IMR-90 (cell line): ENCODE data around the gene ZNF705A. TPM values are rescaled to one million over a fixed set of nuclear protein-coding genes. Genes with fewer than 3 reads are reported as not detected.
"Not testable (repeated sequence)": the region's sequence is repeated elsewhere in the genome, so short reads cannot be mapped to it uniquely, and the experiment has no call there.

Source experiments
- ATAC-seq: fragments of 200-7000 bp; cut with Tn5 transposase; 2 replicates; pipeline ENCODE4 v1.9.1; 2020; ENCODE audit warnings: low read depth, mild to moderate bottlenecking, moderate library complexity
- BruUV-seq: library from RNA; stranded (reverse); fragments of 400-500 nt; replicated peaks from 2 replicates; lab custom pipeline; 2021; lab: Mats Ljungman, UMichigan
- CTCF ChIA-PET: fragments of 300-600 bp; formaldehyde crosslinking; extraction: SDS; loops from one replicate; lab custom pipeline; 2021; ENCODE audit warnings: antibody characterized with exemption; lab: Yijun Ruan, JAX
- POLR2A ChIA-PET: fragments of 300-600 bp; sonication (Branson Sonifier 250); formaldehyde crosslinking; loops from one replicate; lab custom pipeline; 2022; ENCODE audit warnings: antibody characterized with exemption; ENCODE audit not compliant: unreplicated experiment; lab: Charles Lee
- DNase-seq: peaks from one replicate; pipeline ENCODE4 v3.0.0; 2013
- H2AFZ ChIP-seq: replicated peaks from 2 replicates; pipeline ENCODE3; 2013; ENCODE audit warnings: low read length, mild to moderate bottlenecking; ENCODE audit not compliant: poor library complexity
- H2AK5ac ChIP-seq: 2 replicates; pipeline ENCODE4 v1.6.1; 2013; ENCODE audit warnings: low read depth, low read length, inconsistent platforms
- H2AK9ac ChIP-seq: replicated peaks from 2 replicates; pipeline ENCODE3; 2013; ENCODE audit warnings: mild to moderate bottlenecking, low read depth, low read length, moderate library complexity; ENCODE audit not compliant: poor library complexity
- H2BK120ac ChIP-seq: 2 replicates; pipeline ENCODE4 v1.6.1; 2013; ENCODE audit warnings: low read depth, low read length, inconsistent platforms
- H2BK15ac ChIP-seq: 3 replicates; pipeline ENCODE4 v1.6.1; 2013; ENCODE audit warnings: low read depth, low read length, inconsistent platforms
- H2BK20ac ChIP-seq: 2 replicates; pipeline ENCODE4 v1.6.1; 2013; ENCODE audit warnings: low read depth, mild to moderate bottlenecking, inconsistent platforms, low read length, moderate library complexity
- H2BK5ac ChIP-seq: 2 replicates; pipeline ENCODE4 v1.6.1; 2013; ENCODE audit warnings: mild to moderate bottlenecking, low read depth, low read length, inconsistent platforms; ENCODE audit not compliant: poor library complexity, severe bottlenecking
- H3K14ac ChIP-seq: replicated peaks from 2 replicates; pipeline ENCODE4 v1.6.1; 2013; ENCODE audit warnings: low read depth, low read length, inconsistent platforms
- H3K18ac ChIP-seq: 2 replicates; pipeline ENCODE4 v1.6.1; 2013; ENCODE audit warnings: low read depth, low read length, control low read depth
- H3K23ac ChIP-seq: 2 replicates; pipeline ENCODE4 v1.6.1; 2013; ENCODE audit warnings: low read depth, low read length, inconsistent platforms
- H3K27ac ChIP-seq: 2 replicates; pipeline ENCODE4 v1.5.1; 2013; ENCODE audit warnings: mild to moderate bottlenecking, control low read depth, low read length; ENCODE audit not compliant: insufficient read depth
- H3K27me3 ChIP-seq: 2 replicates; pipeline ENCODE4 v1.6.1; 2013; ENCODE audit warnings: low read length; ENCODE audit not compliant: control insufficient read depth, insufficient read depth
- H3K36me3 ChIP-seq: 2 replicates; pipeline ENCODE4 v1.6.1; 2013; ENCODE audit warnings: low read length, mixed read lengths; ENCODE audit not compliant: control insufficient read depth, insufficient read depth
- H3K4ac ChIP-seq: 2 replicates; pipeline ENCODE4 v1.6.1; 2013; ENCODE audit warnings: low read depth, low read length, inconsistent platforms
- H3K4me1 ChIP-seq: 2 replicates; pipeline ENCODE4 v1.6.1; 2013; ENCODE audit warnings: low read length, mixed read lengths; ENCODE audit not compliant: control insufficient read depth, insufficient read depth
- H3K4me2 ChIP-seq: 2 replicates; pipeline ENCODE4 v1.6.1; 2013; ENCODE audit warnings: low read depth, mild to moderate bottlenecking, control low read depth, low read length, moderate library complexity
- H3K4me3 ChIP-seq: 2 replicates; pipeline ENCODE4 v1.5.1; 2013; ENCODE audit warnings: low read depth, mild to moderate bottlenecking, control low read depth, low read length, moderate library complexity; ENCODE audit not compliant: insufficient read depth
- H3K56ac ChIP-seq: 2 replicates; pipeline ENCODE4 v1.6.1; 2013; ENCODE audit warnings: low read length, inconsistent platforms; ENCODE audit not compliant: insufficient read depth; ENCODE audit errors: extremely low read depth
- H3K79me1 ChIP-seq, 2 experiments: 2 replicates each; pipeline ENCODE4 v1.6.1; 2013; ENCODE audit warnings: low read length in 2 of 2, inconsistent platforms in 1 of 2, low read depth in 1 of 2
- H3K9ac ChIP-seq: 2 replicates; pipeline ENCODE4 v1.6.1; 2013; ENCODE audit warnings: low read depth, low read length, control low read depth
- H3K9me1 ChIP-seq: 2 replicates; pipeline ENCODE4 v1.6.1; 2013; ENCODE audit warnings: low read length, inconsistent platforms; ENCODE audit not compliant: insufficient read depth
- H3K9me3 ChIP-seq: 2 replicates; pipeline ENCODE4 v1.6.1; 2013; ENCODE audit warnings: low read length; ENCODE audit not compliant: control insufficient read depth, insufficient read depth
- H4K20me1 ChIP-seq: 2 replicates; pipeline ENCODE4 v1.6.1; 2013; ENCODE audit warnings: low read length, inconsistent platforms; ENCODE audit not compliant: insufficient read depth
- H4K5ac ChIP-seq: 2 replicates; pipeline ENCODE4 v1.6.1; 2013; ENCODE audit warnings: mild to moderate bottlenecking, low read depth, low read length, control low read depth
- H4K8ac ChIP-seq, 2 experiments: 2 replicates each; pipeline ENCODE4 v1.6.1; 2013; ENCODE audit warnings: low read depth in 2 of 2, low read length in 2 of 2, control low read depth in 1 of 2, inconsistent platforms in 1 of 2
- H4K91ac ChIP-seq: 2 replicates; pipeline ENCODE4 v1.6.1; 2013; ENCODE audit warnings: low read depth, low read length, inconsistent platforms; ENCODE audit not compliant: insufficient read depth
- CTCF ChIP-seq: conservative IDR thresholded peaks from 2 replicates; pipeline ENCODE4 v1.5.1; 2012; ENCODE audit warnings: mild to moderate bottlenecking, low read depth, low read length, improper control_type of control experiment
- WGBS, 2 experiments: methylation state at CpG; one replicate each; pipeline versions ENCODE4 v1.1.5 to v1.1.7; 2013; ENCODE audit warnings: missing lambda C conversion rate in 2 of 2; ENCODE audit not compliant: insufficient read length in 1 of 2; ENCODE audit errors: extremely low coverage in 2 of 2; 5-methylcytosine and 5-hydroxymethylcytosine counted together
- dilution Hi-C: fragments of 300-500 bp; cut with HindIII; formaldehyde crosslinking; loops from one replicate; pipeline ENCODE4 v1.14.3; 2018; ENCODE audit warnings: low sequenced_read_pairs; ENCODE audit not compliant: unreplicated experiment
- in situ Hi-C: fragments of 300-500 bp; cut with MboI; formaldehyde crosslinking; loops from 3 replicates; pipeline ENCODE4 v1.14.3; 2019; ENCODE audit warnings: low sequenced_read_pairs, inconsistent platforms, mixed read lengths
- intact Hi-C: fragments of 100-400 bp; cut with micrococcal nuclease; formaldehyde crosslinking; loops from 2 replicates; pipeline ENCODE4 v1.10.0; 2022
- polyA plus RNA-seq, 3 experiments: library from polyadenylated mRNA; depleted of rRNA; stranded (reverse); fragments of >200 nt; gene quantifications; 2 replicates each; pipeline ENCODE4 v1.2.3, GENCODE V29; 2012; ENCODE audit warnings: low replicate concordance in 1 of 3
- total RNA-seq: library from RNA; depleted of rRNA; stranded (reverse); fragments of >200 nt; gene quantifications from 2 replicates; pipeline ENCODE4 v1.2.3, GENCODE V29; 2012

Gene ZNF705A
- total and polyA plus RNA-seq, 2 of the 4 experiments (the other 2 are of a cell fraction), result not detected

GRCh38 chr12:8188088-8188487 lies 31.3 kb downstream of the ZNF705A start:
- 100% methylated on average over 1 of the region's 2 CpGs; no CpG with 5 or more reads in 1 of the 2 experiments for WGBS, 2 experiments
- H4K20me1 ChIP-seq, H4K91ac ChIP-seq, H2BK15ac ChIP-seq, H3K4me2 ChIP-seq, CTCF ChIA-PET, H2AFZ ChIP-seq, H3K4me3 ChIP-seq, H2BK120ac ChIP-seq, in situ Hi-C loops, H3K9me1 ChIP-seq, H3K36me3 ChIP-seq, H3K27ac ChIP-seq, H2BK5ac ChIP-seq, H3K18ac ChIP-seq, H4K5ac ChIP-seq, H2AK5ac ChIP-seq, H3K4ac ChIP-seq, H3K9ac ChIP-seq, H3K56ac ChIP-seq, H3K79me1 ChIP-seq, dilution Hi-C loops, H2AK9ac ChIP-seq, H2BK20ac ChIP-seq, H4K8ac ChIP-seq, H3K14ac ChIP-seq, H3K4me1 ChIP-seq, H3K27me3 ChIP-seq, H3K9me3 ChIP-seq, POLR2A ChIA-PET, intact Hi-C loops, DNase-seq, BruUV-seq, ATAC-seq, H3K23ac ChIP-seq: not testable (repeated sequence)
- 0 out of 2 replicates have a peak, but pooled peaks have one; percentile 11 for TF ChIP-seq CTCF
